Nephron (organoid): ENCODE measurements around the gene EPHA1.
"Not testable (repeated sequence)": the region's sequence is repeated elsewhere in the genome, so short reads cannot be mapped to it uniquely, and the experiment has no call there.

Experiments
- H3K27ac Mint-ChIP-seq, 3 experiments: 2 replicates each; pipeline ENCODE4 v1.8.0; 2020; ENCODE audit warnings: mixed read lengths in 3 of 3, mild to moderate bottlenecking in 2 of 3, moderate library complexity in 1 of 3
- H3K27me3 Mint-ChIP-seq: 2 replicates; pipeline ENCODE4 v1.8.0; 2021; ENCODE audit warnings: low read depth, mild to moderate bottlenecking, moderate library complexity, mixed read lengths
- H3K36me3 Mint-ChIP-seq: 2 replicates; pipeline ENCODE4 v1.8.0; 2020; ENCODE audit warnings: low read depth, mixed read lengths
- H3K4me1 Mint-ChIP-seq: 2 replicates; pipeline ENCODE4 v1.8.0; 2020; ENCODE audit warnings: mixed read lengths
- H3K4me3 Mint-ChIP-seq, 3 experiments: 2 replicates each; pipeline ENCODE4 v1.8.0; 2020; ENCODE audit warnings: mild to moderate bottlenecking in 3 of 3, mixed read lengths in 3 of 3, moderate library complexity in 2 of 3
- H3K9me3 Mint-ChIP-seq: 2 replicates; pipeline ENCODE4 v1.8.0; 2020; ENCODE audit warnings: mixed read lengths
- CTCF ChIP-seq, 3 experiments: fragments of 200-600 bp; sonication (generic); IDR thresholded peaks; one replicate each; pipeline ENCODE4 v1.5.0; 2021; ENCODE audit warnings: antibody characterized with exemption in 3 of 3; ENCODE audit not compliant: unreplicated experiment in 3 of 3

EPHA1 gene

GRCh38 chr7:143418681-143419458, 10.2 kb upstream of the EPHA1 start:
- H3K27ac Mint-ChIP-seq, result no peak overlapping the region
- peaks cover 45% of the 10 kb centered on the region for H3K4me1 Mint-ChIP-seq
- H3K27me3 Mint-ChIP-seq, result peaks cover 21% of the 10 kb centered on the region
- no peak for TF ChIP-seq CTCF (IDR thresholded peaks at IDR 0.05; ENCODE audit: unreplicated experiment in 3 of 3)
- H3K36me3 Mint-ChIP-seq, result no peaks in the 10 kb centered on the region
- no peak overlapping the region for H3K4me3 Mint-ChIP-seq
- peaks cover 7% of the 10 kb centered on the region for H3K9me3 Mint-ChIP-seq

GRCh38 chr7:143417734-143418383, 9.2 kb upstream of the EPHA1 start:
- Mint-ChIP-seq H3K27me3 (peaks cover 21% of the 10 kb centered on the region), H3K9me3 (peaks cover 7% of the 10 kb centered on the region), H3K4me3 (no peak overlapping the region), H3K36me3 (no peaks in the 10 kb centered on the region), H3K27ac (no peak overlapping the region), H3K4me1 (peaks cover 50% of the 10 kb centered on the region)
- no peak for TF ChIP-seq CTCF (IDR thresholded peaks at IDR 0.05; ENCODE audit: unreplicated experiment in 3 of 3)

GRCh38 chr7:143416565-143417149, 8.0 kb upstream of the EPHA1 start:
- Mint-ChIP-seq H3K4me1 (peaks cover 49% of the 10 kb centered on the region), H3K9me3 (peaks cover 7% of the 10 kb centered on the region), H3K4me3 (no peak overlapping the region), H3K27ac (no peak overlapping the region), H3K27me3 (peaks cover 26% of the 10 kb centered on the region), H3K36me3 (no peaks in the 10 kb centered on the region)
- peak; percentile 77 to 89 (median 80) for TF ChIP-seq CTCF (IDR thresholded peaks at IDR 0.05; ENCODE audit: unreplicated experiment in 3 of 3)

GRCh38 chr7:143415742-143416397, 7.2 kb upstream of the EPHA1 start:
- peaks cover 26% of the 10 kb centered on the region for H3K27me3 Mint-ChIP-seq
- no peaks in the 10 kb centered on the region for H3K36me3 Mint-ChIP-seq
- TF ChIP-seq CTCF (IDR thresholded peaks at IDR 0.05; ENCODE audit: unreplicated experiment in 3 of 3), result no peak
- H3K9me3 Mint-ChIP-seq, result peaks cover 7% of the 10 kb centered on the region
- H3K4me3 Mint-ChIP-seq, result peak overlapping the region in 1 of 3 experiments; percentile 14
- peaks cover 54% of the 10 kb centered on the region for H3K4me1 Mint-ChIP-seq
- H3K27ac Mint-ChIP-seq, result peak overlapping the region; percentile 7 to 21 (median 10)

- H3K27ac Mint-ChIP-seq, H3K4me3 Mint-ChIP-seq, H3K36me3 Mint-ChIP-seq, H3K9me3 Mint-ChIP-seq: not testable (repeated sequence)
- H3K4me1 Mint-ChIP-seq, result peaks cover 60% of the 10 kb centered on the region
- H3K27me3 Mint-ChIP-seq, result peaks cover 29% of the 10 kb centered on the region
Observed at GRCh38 chr7:143415209-143415608, 6.6 kb upstream of the EPHA1 start.

GRCh38 chr7:143413123-143413522, 4.5 kb upstream of the EPHA1 start:
- peaks cover 29% of the 10 kb centered on the region for H3K27me3 Mint-ChIP-seq
- no peak overlapping the region for H3K4me3 Mint-ChIP-seq
- no peaks in the 10 kb centered on the region for H3K36me3 Mint-ChIP-seq
- H3K4me1 Mint-ChIP-seq, result peaks cover 59% of the 10 kb centered on the region
- H3K9me3 Mint-ChIP-seq, result no peaks in the 10 kb centered on the region
- TF ChIP-seq CTCF (IDR thresholded peaks at IDR 0.05; ENCODE audit: unreplicated experiment in 3 of 3), result no peak
- H3K27ac Mint-ChIP-seq, result peak overlapping the region in 1 of 3 experiments; percentile 37
